ENCODE data around the gene PIK3R3. TPM values are rescaled to one million over a fixed set of nuclear protein-coding genes. Genes with fewer than 3 reads are reported as not detected.

PIK3R3 gene
- total RNA-seq, 1 experiment from 2014 or later = 12.4 TPM

GRCh38 chr1:46003315-46003714, 129.1 kb downstream of the PIK3R3 start:
- H3K27ac Mint-ChIP-seq = no peak overlapping the region
- H3K27ac ChIP-seq (ENCODE audit: insufficient read length, low read depth, low read length) = no peak overlapping the region
- no peak overlapping the region for H3K4me2 ChIP-seq (ENCODE audit: insufficient read depth, insufficient read length, low read length)
- no peaks in the 10 kb centered on the region for H4K20me1 ChIP-seq (ENCODE audit: control insufficient read depth, insufficient read depth, insufficient read length)
- no peak overlapping the region for H3K4ac ChIP-seq (ENCODE audit: low read depth, low read length)
- H2BK20ac ChIP-seq (ENCODE audit: low read depth, low read length, poor library complexity, severe bottlenecking) = no peak overlapping the region
- H2BK15ac ChIP-seq (ENCODE audit: low read depth, low read length) = no peak overlapping the region
- no peak overlapping the region for H3K14ac ChIP-seq (ENCODE audit: insufficient read depth, low read length)
- no peak overlapping the region for H2AFZ ChIP-seq (ENCODE audit: low read length)
- H3K27me3 Mint-ChIP-seq (ENCODE audit: low read depth) = no peaks in the 10 kb centered on the region
- H3K23me2 ChIP-seq (ENCODE audit: insufficient read length, low read depth, low read length, poor library complexity, severe bottlenecking) = no peaks in the 10 kb centered on the region
- H3K18ac ChIP-seq (ENCODE audit: insufficient read length, low read depth, low read length) = no peak overlapping the region
- no peak overlapping the region for H4K5ac ChIP-seq (ENCODE audit: insufficient read length, low read depth, low read length)
- H3K79me1 ChIP-seq (ENCODE audit: insufficient read depth, low read depth, low read length, poor library complexity, severe bottlenecking) = no peaks in the 10 kb centered on the region
- H3K9me3 ChIP-seq (ENCODE audit: control insufficient read depth, low read depth, low read length) = no peaks in the 10 kb centered on the region
- no peaks in the 10 kb centered on the region for H3K27me3 ChIP-seq (ENCODE audit: insufficient read depth, low read length)
- H3K36me3 Mint-ChIP-seq (ENCODE audit: insufficient read depth in 1 of 3, low read depth in 3 of 3) = peaks cover 10 to 33% (median 18%) of the 10 kb centered on the region in 3 experiments; a peak in 6 of 7 replicates
- peaks cover 9 to 12% of the 10 kb centered on the region in 2 experiments; a peak in 3 of 4 replicates for H3K4me1 Mint-ChIP-seq
- no peak for TF ChIP-seq CTCF (conservative IDR thresholded peaks at IDR 0.05)
- H2AK5ac ChIP-seq (ENCODE audit: insufficient read length, low read length) = no peak overlapping the region
- no peak overlapping the region for H3T11ph ChIP-seq (ENCODE audit: low read length)
- H4K8ac ChIP-seq (replicated peaks; ENCODE audit: insufficient read length, low read depth, low read length) = no peak overlapping the region
- no peak overlapping the region for H3K4me3 Mint-ChIP-seq
- H3K4me1 ChIP-seq (ENCODE audit: insufficient read depth, low read length) = no peaks in the 10 kb centered on the region
- H2BK5ac ChIP-seq (ENCODE audit: insufficient read length, low read length) = no peak overlapping the region
- H3K9ac ChIP-seq (ENCODE audit: extremely low read depth, insufficient read length, low read length) = no peak overlapping the region
- H3K9me3 Mint-ChIP-seq = no peaks in the 10 kb centered on the region
- H3K56ac ChIP-seq (ENCODE audit: insufficient read length, low read depth, low read length) = no peak overlapping the region
- DNase-seq = no peak
- H2BK12ac ChIP-seq (ENCODE audit: insufficient read length, low read depth, low read length) = no peak overlapping the region
- H3K23ac ChIP-seq (ENCODE audit: insufficient read length, low read depth, low read length) = no peak overlapping the region
- no CpG with 5 or more reads among the region's 5 CpGs for WGBS (ENCODE audit: extremely low coverage, insufficient read length, low lambda C conversion rate)
- no peak overlapping the region for H2BK120ac ChIP-seq (ENCODE audit: low read depth, low read length, poor library complexity, severe bottlenecking)
- H3K79me2 ChIP-seq (ENCODE audit: insufficient read depth, low read length) = no peaks in the 10 kb centered on the region
- no peak overlapping the region for H4K91ac ChIP-seq (ENCODE audit: insufficient read length, low read depth, low read length)

Data from H9 (cell line).